GM12878 (cell line): ENCODE measurements around the gene NCR2. TPM values are rescaled to one million over a fixed set of nuclear protein-coding genes. Genes with fewer than 3 reads are reported as not detected.

ENCODE experiments used
- ATAC-seq: fragments of 200-7000 bp; cut with Tn5 transposase; 3 replicates; pipeline ENCODE4 v1.9.1; 2020; ENCODE audit warnings: mild to moderate bottlenecking, moderate library complexity
- BruUV-seq: library from RNA; stranded (reverse); fragments of 400-500 nt; replicated peaks from 2 replicates; lab custom pipeline; 2021; lab: Mats Ljungman, UMichigan
- CTCF ChIA-PET: fragments of 300-600 bp; sonication (Branson Sonifier 250); formaldehyde crosslinking; extraction: SDS; loops from one replicate; lab custom pipeline; 2021; ENCODE audit warnings: inconsistent platforms; lab: Yijun Ruan, JAX
- POLR2A ChIA-PET: fragments of 350-600 bp; formaldehyde crosslinking; extraction: SDS; loops from one replicate; lab custom pipeline; 2021; ENCODE audit warnings: inconsistent platforms; lab: Charles Lee
- RAD21 ChIA-PET: fragments of 300-600 bp; sonication (Branson Sonifier 250); formaldehyde crosslinking; loops from one replicate; lab custom pipeline; 2023; ENCODE audit warnings: antibody characterized with exemption; ENCODE audit not compliant: unreplicated experiment; lab: Charles Lee
- SMC1A ChIA-PET: fragments of 300-600 bp; sonication (Branson Sonifier 250); formaldehyde crosslinking; loops from one replicate; lab custom pipeline; 2023; ENCODE audit not compliant: unreplicated experiment, uncharacterized antibody; lab: Charles Lee
- DNase-seq: peaks from one replicate; pipeline ENCODE4 v3.0.0-alpha.2; 2011; ENCODE audit warnings: low read depth, low spot score
- FAIRE-seq: peaks from 3 replicates; lab custom pipeline; 2011; peaks lifted over from hg19 to GRCh38; lab: Jason Lieb, UNC
- H2AFZ ChIP-seq: 2 replicates; pipeline ENCODE4 v1.6.0; 2011; ENCODE audit warnings: low read depth, low read length, control low read depth; ENCODE audit not compliant: control insufficient read depth
- H3K27ac ChIP-seq: 2 replicates; pipeline ENCODE4 v1.5.1; 2011; ENCODE audit warnings: control low read depth; ENCODE audit not compliant: control insufficient read depth, insufficient read depth
- H3K27me3 ChIP-seq, 2 experiments: replicated peaks in 1 of 2; 2 replicates each; pipeline versions ENCODE4 v1.6.0 to v1.6.1; 2011; ENCODE audit warnings: low read length in 1 of 2; ENCODE audit not compliant: control insufficient read depth in 2 of 2, insufficient read depth in 2 of 2
- H3K36me3 ChIP-seq, 2 experiments: 2 replicates each; pipeline ENCODE4 v1.5.1; 2011; ENCODE audit warnings: low read length in 1 of 2; ENCODE audit not compliant: control insufficient read depth in 2 of 2, insufficient read depth in 2 of 2
- H3K4me1 ChIP-seq: 2 replicates; pipeline ENCODE4 v1.6.1; 2011; ENCODE audit warnings: mild to moderate bottlenecking, low read length, moderate library complexity, mixed read lengths; ENCODE audit not compliant: control insufficient read depth, insufficient read depth
- H3K4me2 ChIP-seq: 2 replicates; pipeline ENCODE4 v1.6.0; 2011; ENCODE audit warnings: control low read depth; ENCODE audit not compliant: control insufficient read depth, insufficient read depth
- H3K4me3 ChIP-seq: fragments of 200-600 bp; sonication (generic); 2 replicates; pipeline ENCODE4 v1.5.1; 2016
- H3K79me2 ChIP-seq: 2 replicates; pipeline ENCODE4 v1.6.0; 2011; ENCODE audit warnings: low read length; ENCODE audit not compliant: control insufficient read depth, insufficient read depth
- H3K9ac ChIP-seq: 2 replicates; pipeline ENCODE4 v1.8.0; 2011; ENCODE audit warnings: low read length, control low read depth, mixed read lengths; ENCODE audit not compliant: control insufficient read depth, insufficient read depth
- H3K9me3 ChIP-seq: replicated peaks from 3 replicates; pipeline ENCODE4 v1.5.1; 2011; ENCODE audit warnings: mild to moderate bottlenecking, low read length; ENCODE audit not compliant: control insufficient read depth, insufficient read depth
- H4K20me1 ChIP-seq: 2 replicates; pipeline ENCODE4 v1.6.0; 2011; ENCODE audit not compliant: control insufficient read depth, insufficient read depth
- SMARCA5 ChIP-seq: fragments of 450-650 bp; IDR thresholded peaks from 2 replicates; pipeline ENCODE4 v1.6.1; 2017; ENCODE audit warnings: mild to moderate bottlenecking
- SRF ChIP-seq, 2 experiments: IDR thresholded peaks; 2 replicates each; pipeline ENCODE4 v1.6.1; 2011; ENCODE audit warnings: low read depth in 2 of 2, low read length in 2 of 2, mild to moderate bottlenecking in 1 of 2, moderate library complexity in 1 of 2
- ZNF217 ChIP-seq: fragments of 450-650 bp; IDR thresholded peaks from 2 replicates; pipeline ENCODE4 v1.6.1; 2017; ENCODE audit warnings: antibody characterized with exemption, mild to moderate bottlenecking
- WGBS: methylation state at CpG from one replicate; pipeline ENCODE4 v1.1.6; 2016; ENCODE audit warnings: low lambda C conversion rate; ENCODE audit not compliant: insufficient replicate concordance, insufficient coverage; ENCODE audit errors: missing lambda C conversion rate; 5-methylcytosine and 5-hydroxymethylcytosine counted together
- in situ Hi-C: fragments of 300-500 bp; cut with MboI; formaldehyde crosslinking; loops from 9 replicates; pipeline ENCODE4 v1.14.3; 2018; ENCODE audit warnings: mixed read lengths
- intact Hi-C: fragments of 100-400 bp; cut with micrococcal nuclease; formaldehyde crosslinking; loops from one replicate; pipeline ENCODE4 v1.14.2; 2022; ENCODE audit not compliant: unreplicated experiment
- polyA plus RNA-seq, 11 experiments: library from polyadenylated mRNA; depleted of rRNA in 4 of 11; unstranded in 6 of 11; stranded (reverse) in 5 of 11; fragments of >200 nt; fragmentation: Nextera tagmentation in 4 of 11; fragmentation: Illumina TruSeq in 1 of 11; extraction: Ambion mirVana in 4 of 11; extraction: Trizol in 1 of 11; gene quantifications; 1 replicate in 1 of 11; 2 replicates in 10 of 11; pipeline versions ENCODE4 v1.2.1 to v1.2.3, GENCODE V29; 2011 to 2016; ENCODE audit warnings: inconsistent platforms in 2 of 11, missing spikeins in 2 of 11, low read depth in 1 of 11
- total RNA-seq, 4 experiments: library from RNA; depleted of rRNA in 3 of 4; stranded (reverse); fragments of >200 nt in 3 of 4; fragmentation: Illumina TruSeq in 1 of 4; extraction: Trizol in 1 of 4; gene quantifications; 2 replicates each; pipeline versions ENCODE4 v1.2.1 to v1.2.3, GENCODE V29; 2013 to 2021
- TF ChIP-seq, protein P1 (sequence below): fragments of 450-650 bp; conservative IDR thresholded peaks from 2 replicates; pipeline ENCODE4 v1.6.1; 2017; ENCODE audit warnings: mild to moderate bottlenecking, moderate library complexity

The NCR2 gene
- total and polyA plus RNA-seq, 10 of the 15 experiments (the other 5 are each of a cell fraction or from before 2014, with no cell fraction given): 0.21 to 0.53 TPM; not detected in 8

DNA sequence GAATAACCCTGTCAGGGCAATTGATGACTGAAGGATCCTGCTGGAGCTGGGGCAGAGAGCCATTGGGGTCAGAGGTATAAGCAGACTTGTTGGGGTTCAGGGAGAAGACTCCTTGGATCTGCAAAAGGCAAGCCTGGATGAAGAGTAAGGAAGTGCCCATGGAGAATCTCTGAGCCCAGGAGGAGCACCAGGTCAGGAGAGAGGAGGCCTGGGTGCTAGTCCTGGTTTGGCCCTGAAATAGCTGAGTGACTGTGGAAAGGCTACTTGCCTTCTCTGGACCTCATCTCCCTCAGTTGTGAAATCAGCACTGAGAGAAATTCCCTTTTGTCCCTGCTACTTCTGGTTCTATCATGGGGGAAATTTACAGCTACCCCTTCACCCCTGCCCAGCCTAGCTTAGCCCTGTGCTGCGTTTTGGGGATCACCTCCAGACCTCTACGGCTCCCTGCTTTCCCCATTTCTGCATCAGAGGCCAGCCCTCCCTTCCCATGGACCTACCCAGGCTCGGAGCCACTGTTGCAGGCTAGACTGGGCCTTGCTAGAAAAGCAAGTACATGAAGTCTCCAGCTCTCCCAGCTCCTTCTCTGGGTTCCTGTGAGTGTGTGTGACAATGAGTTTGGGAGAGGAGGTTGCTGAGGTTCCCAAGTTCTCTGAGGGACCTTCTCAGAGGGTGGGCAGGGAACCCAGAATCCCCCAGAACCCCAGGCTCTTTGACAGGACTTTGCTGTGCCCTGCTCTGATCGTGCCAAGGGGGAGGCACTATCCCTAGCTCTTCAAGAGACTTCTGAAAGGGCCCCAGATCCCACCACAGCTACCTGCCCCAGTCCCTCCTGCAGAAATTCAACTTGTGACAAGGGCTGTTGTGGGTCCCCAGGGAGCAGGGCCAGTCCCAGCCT, 2.3 kb upstream of the NCR2 start:
- Histone ChIP-seq H3K9me3 (no peaks in the 10 kb centered on the region), H4K20me1 (no peaks in the 10 kb centered on the region), H3K79me2 (no peaks in the 10 kb centered on the region), H3K4me1 (peaks cover 34% of the 10 kb centered on the region), H3K4me3 (no peak overlapping the region), H3K27ac (peak overlapping the region; percentile 72), H3K9ac (peak overlapping the region; percentile 55), H3K27me3 (no peaks in the 10 kb centered on the region; a peak in 2 of 4 replicates)
- in situ Hi-C loops: no loop called here
- ChIA-PET SMC1A (interaction anchor here (0.8 to 9.7 kb wide), 24 partner anchors 11 to 401 kb away, joined by 3 to 253 read pairs (median 6); partner anchors contain the start of gene TREML2), RAD21 (interaction anchor here (0.6 to 6.5 kb wide), 25 partner anchors 11 to 1442 kb away, joined by 3 to 230 read pairs (median 7); partner anchors contain the start of genes NFYA, OARD1 and TREML2), POLR2A (interaction anchor here (0.6 to 6.8 kb wide), 21 partner anchors 9 to 401 kb away, joined by 3 to 63 read pairs (median 5); partner anchors contain the start of genes TREM1 and TREML2)
- intact Hi-C loops: no loop called here
- DNase-seq: no peak
- 26% methylated on average over 4 of the region's 4 CpGs for WGBS
- no TSS peak for BruUV-seq
- peak; percentile 20 for ATAC-seq
- TF ChIP-seq ZNF217 (0 out of 2 replicates have a peak, but pooled peaks have one; percentile 16), SRF (IDR thresholded peaks at IDR 0.05; ENCODE audit: low read depth in 2 of 2, low read length in 2 of 2) (no peak), SMARCA5 (peak; percentile 13; the same call in 1 of the 2 replicates)
- TF ChIP-seq, protein P1, sequence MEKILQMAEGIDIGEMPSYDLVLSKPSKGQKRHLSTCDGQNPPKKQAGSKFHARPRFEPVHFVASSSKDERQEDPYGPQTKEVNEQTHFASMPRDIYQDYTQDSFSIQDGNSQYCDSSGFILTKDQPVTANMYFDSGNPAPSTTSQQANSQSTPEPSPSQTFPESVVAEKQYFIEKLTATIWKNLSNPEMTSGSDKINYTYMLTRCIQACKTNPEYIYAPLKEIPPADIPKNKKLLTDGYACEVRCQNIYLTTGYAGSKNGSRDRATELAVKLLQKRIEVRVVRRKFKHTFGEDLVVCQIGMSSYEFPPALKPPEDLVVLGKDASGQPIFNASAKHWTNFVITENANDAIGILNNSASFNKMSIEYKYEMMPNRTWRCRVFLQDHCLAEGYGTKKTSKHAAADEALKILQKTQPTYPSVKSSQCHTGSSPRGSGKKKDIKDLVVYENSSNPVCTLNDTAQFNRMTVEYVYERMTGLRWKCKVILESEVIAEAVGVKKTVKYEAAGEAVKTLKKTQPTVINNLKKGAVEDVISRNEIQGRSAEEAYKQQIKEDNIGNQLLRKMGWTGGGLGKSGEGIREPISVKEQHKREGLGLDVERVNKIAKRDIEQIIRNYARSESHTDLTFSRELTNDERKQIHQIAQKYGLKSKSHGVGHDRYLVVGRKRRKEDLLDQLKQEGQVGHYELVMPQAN: peak; percentile 5; the same call in 1 of the 2 replicates
- TF ChIP-seq, all 136 proteins: peak for 3
- peak overlapping the region; percentile 68 for H3K4me2 ChIP-seq
- peak overlapping the region; percentile 81 for H2AFZ ChIP-seq
- no peaks in the 10 kb centered on the region for H3K36me3 ChIP-seq
- FAIRE-seq: no peak
- CTCF ChIA-PET: interaction anchor here (0.7 to 11.4 kb wide), 26 partner anchors 9 to 401 kb away, joined by 3 to 206 read pairs (median 6); partner anchors contain the start of genes NFYA and OARD1
